ENCODE results near the gene DCK.

The DCK gene

GRCh38 chr4:71070015-71070414 is 76.6 kb downstream of the DCK start:
- no peak for DNase-seq (ENCODE audit: low read depth)
- H3K4me3 ChIP-seq (ENCODE audit: low read depth, low read length): no peak overlapping the region
- no peak for TF ChIP-seq CTCF (IDR thresholded peaks at IDR 0.05; ENCODE audit: low read depth, low read length, missing control alignments)

- no peak for DNase-seq (ENCODE audit: low read depth)
- TF ChIP-seq CTCF (IDR thresholded peaks at IDR 0.05; ENCODE audit: low read depth, low read length, missing control alignments): no peak
- H3K4me3 ChIP-seq (ENCODE audit: low read depth, low read length): no peak overlapping the region
Measured at GRCh38 chr4:71074452-71075299, 81.2 kb downstream of the DCK start.

Measured in GM12864 (cell line).